ENCODE results near the gene FUNDC2. TPM values are rescaled to one million over a fixed set of nuclear protein-coding genes. Genes with fewer than 3 reads are reported as not detected.

Gene FUNDC2
- total and polyA plus RNA-seq, 2 of the 13 experiments (the other 11 are each of a cell fraction or from before 2014, with no cell fraction given): 65.3 to 109 TPM

- TF ChIP-seq, protein P1, sequence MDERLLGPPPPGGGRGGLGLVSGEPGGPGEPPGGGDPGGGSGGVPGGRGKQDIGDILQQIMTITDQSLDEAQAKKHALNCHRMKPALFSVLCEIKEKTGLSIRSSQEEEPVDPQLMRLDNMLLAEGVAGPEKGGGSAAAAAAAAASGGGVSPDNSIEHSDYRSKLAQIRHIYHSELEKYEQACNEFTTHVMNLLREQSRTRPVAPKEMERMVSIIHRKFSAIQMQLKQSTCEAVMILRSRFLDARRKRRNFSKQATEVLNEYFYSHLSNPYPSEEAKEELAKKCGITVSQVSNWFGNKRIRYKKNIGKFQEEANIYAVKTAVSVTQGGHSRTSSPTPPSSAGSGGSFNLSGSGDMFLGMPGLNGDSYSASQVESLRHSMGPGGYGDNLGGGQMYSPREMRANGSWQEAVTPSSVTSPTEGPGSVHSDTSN (CRISPR knock-in tag; IDR thresholded peaks at IDR 0.05): no peak
- TF ChIP-seq, protein P2, sequence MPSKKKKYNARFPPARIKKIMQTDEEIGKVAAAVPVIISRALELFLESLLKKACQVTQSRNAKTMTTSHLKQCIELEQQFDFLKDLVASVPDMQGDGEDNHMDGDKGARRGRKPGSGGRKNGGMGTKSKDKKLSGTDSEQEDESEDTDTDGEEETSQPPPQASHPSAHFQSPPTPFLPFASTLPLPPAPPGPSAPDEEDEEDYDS (CRISPR knock-in tag; IDR thresholded peaks at IDR 0.05): no peak
- TF ChIP-seq NPAS2 (CRISPR knock-in tag; IDR thresholded peaks at IDR 0.05; ENCODE audit: borderline replicate concordance): no peak
- no peak for TF ChIP-seq TBX3 (IDR thresholded peaks at IDR 0.05; ENCODE audit: borderline replicate concordance)
- no peak for TF ChIP-seq TCF12 (IDR thresholded peaks at IDR 0.05)
- no peak for TF ChIP-seq TCF12 (CRISPR knock-in tag; IDR thresholded peaks at IDR 0.05)
These were observed 28.9 kb downstream of the FUNDC2 start (continued) for GRCh38 chrX:155055494-155055893.

DNA sequence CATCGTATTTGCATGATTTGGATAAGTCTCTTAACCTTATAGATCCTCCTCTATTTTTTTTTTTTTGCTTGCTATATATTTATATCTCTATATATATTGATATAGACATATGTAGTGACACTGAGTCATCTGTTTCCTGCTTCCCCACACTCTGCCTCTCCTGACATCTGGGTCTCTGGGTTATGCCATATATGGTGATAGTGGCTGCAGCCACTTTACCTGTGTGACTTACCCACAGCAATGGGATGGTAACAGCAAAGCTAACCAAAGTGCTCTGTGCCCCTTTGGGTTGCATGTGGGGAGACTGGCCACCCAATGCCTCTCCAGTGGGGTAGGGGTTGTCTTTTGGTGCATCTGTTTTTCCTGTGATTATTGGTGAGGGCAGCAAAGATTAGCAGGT, 29.8 kb downstream of the FUNDC2 start:
- Histone ChIP-seq H3K36me3 (replicated peaks in 1 of 2; ENCODE audit: control insufficient read depth in 1 of 2, insufficient read depth in 2 of 2, low read length in 2 of 2) (peaks cover under 1 to 2% of the 10 kb centered on the region in 2 experiments; a peak in 3 of 5 replicates), H4K20me1 (ENCODE audit: insufficient read depth, low read length) (no peaks in the 10 kb centered on the region), H3K79me2 (ENCODE audit: insufficient read depth, low read length) (no peaks in the 10 kb centered on the region), H3K4me3 (replicated peaks in 1 of 3; ENCODE audit: insufficient read depth in 1 of 3, low read depth in 2 of 3, low read length in 3 of 3) (no peak overlapping the region), H3K27me3 (ENCODE audit: control insufficient read depth in 1 of 2, insufficient read depth in 2 of 2, low read length in 2 of 2) (no peaks in the 10 kb centered on the region), H3K4me2 (ENCODE audit: low read depth, low read length) (no peak overlapping the region), H2AFZ (ENCODE audit: low read length) (no peak overlapping the region), H3K27ac (ENCODE audit: extremely low read length, insufficient read depth, low read length) (no peak overlapping the region), H3K9me3 (ENCODE audit: low read length) (no peaks in the 10 kb centered on the region), H3K9ac (ENCODE audit: insufficient read depth, low read depth, low read length) (no peak overlapping the region), H3K4me1 (ENCODE audit: insufficient read depth, low read length) (peaks cover 12% of the 10 kb centered on the region)
- WGBS (ENCODE audit: low lambda C conversion rate): 100% methylated on average over 1 of the region's 1 CpG
- DNase-seq (ENCODE audit: low spot score) (no peak), FAIRE-seq (no peak), ATAC-seq (no peak; the same call in 2 of the 3 replicates)
- TF ChIP-seq MYPOP (CRISPR knock-in tag; IDR thresholded peaks at IDR 0.05) (no peak), SNAPC2 (CRISPR knock-in tag; IDR thresholded peaks at IDR 0.05) (no peak), BRD4 (CRISPR knock-in tag; IDR thresholded peaks at IDR 0.05) (no peak), NCOR1 (IDR thresholded peaks at IDR 0.05; ENCODE audit: borderline replicate concordance, low read length) (no peak), SRF (IDR thresholded peaks at IDR 0.05; ENCODE audit: low read depth, low read length) (0 out of 2 replicates have a peak, but pooled peaks have one; percentile 33)
- TF ChIP-seq, protein P3, sequence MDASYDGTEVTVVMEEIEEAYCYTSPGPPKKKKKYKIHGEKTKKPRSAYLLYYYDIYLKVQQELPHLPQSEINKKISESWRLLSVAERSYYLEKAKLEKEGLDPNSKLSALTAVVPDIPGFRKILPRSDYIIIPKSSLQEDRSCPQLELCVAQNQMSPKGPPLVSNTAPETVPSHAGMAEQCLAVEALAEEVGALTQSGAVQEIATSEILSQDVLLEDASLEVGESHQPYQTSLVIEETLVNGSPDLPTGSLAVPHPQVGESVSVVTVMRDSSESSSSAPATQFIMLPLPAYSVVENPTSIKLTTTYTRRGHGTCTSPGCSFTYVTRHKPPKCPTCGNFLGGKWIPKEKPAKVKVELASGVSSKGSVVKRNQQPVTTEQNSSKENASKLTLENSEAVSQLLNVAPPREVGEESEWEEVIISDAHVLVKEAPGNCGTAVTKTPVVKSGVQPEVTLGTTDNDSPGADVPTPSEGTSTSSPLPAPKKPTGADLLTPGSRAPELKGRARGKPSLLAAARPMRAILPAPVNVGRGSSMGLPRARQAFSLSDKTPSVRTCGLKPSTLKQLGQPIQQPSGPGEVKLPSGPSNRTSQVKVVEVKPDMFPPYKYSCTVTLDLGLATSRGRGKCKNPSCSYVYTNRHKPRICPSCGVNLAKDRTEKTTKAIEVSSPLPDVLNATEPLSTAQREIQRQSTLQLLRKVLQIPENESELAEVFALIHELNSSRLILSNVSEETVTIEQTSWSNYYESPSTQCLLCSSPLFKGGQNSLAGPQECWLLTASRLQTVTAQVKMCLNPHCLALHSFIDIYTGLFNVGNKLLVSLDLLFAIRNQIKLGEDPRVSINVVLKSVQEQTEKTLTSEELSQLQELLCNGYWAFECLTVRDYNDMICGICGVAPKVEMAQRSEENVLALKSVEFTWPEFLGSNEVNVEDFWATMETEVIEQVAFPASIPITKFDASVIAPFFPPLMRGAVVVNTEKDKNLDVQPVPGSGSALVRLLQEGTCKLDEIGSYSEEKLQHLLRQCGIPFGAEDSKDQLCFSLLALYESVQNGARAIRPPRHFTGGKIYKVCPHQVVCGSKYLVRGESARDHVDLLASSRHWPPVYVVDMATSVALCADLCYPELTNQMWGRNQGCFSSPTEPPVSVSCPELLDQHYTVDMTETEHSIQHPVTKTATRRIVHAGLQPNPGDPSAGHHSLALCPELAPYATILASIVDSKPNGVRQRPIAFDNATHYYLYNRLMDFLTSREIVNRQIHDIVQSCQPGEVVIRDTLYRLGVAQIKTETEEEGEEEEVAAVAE (CRISPR knock-in tag; IDR thresholded peaks at IDR 0.05; ENCODE audit: borderline replicate concordance): no peak
- CTCF ChIA-PET (ENCODE audit: low intra/inter-chr PET ratio, low total read pairs): interaction anchor here (2.6 kb wide), 1 partner anchor 76 kb away, joined by 21 read pairs; no protein-coding TSS in a partner anchor
- BruUV-seq (replicated peaks): no TSS peak
- intact Hi-C loops (cut with micrococcal nuclease; ENCODE audit: unreplicated experiment) (loop anchor here (2.0 kb wide), 1 partner anchor 68 kb away; no protein-coding TSS in a partner anchor), in situ Hi-C loops (cut with HindIII; ENCODE audit: extremely low pct_ligation_motif_present, low pct_unique_long_range_greater_than_20kb) (loop anchor here (10.0 kb wide), 1 partner anchor 72 kb away; no protein-coding TSS in a partner anchor)
- POLR2A ChIA-PET: no interaction called here

All from HepG2 (cell line).